Measurements from ENCODE around the gene ECI1.

GRCh38 chr16:2244301-2244700, 7.1 kb downstream of the ECI1 start:
- TF ChIP-seq CTCF (conservative IDR thresholded peaks at IDR 0.05) (no peak), ZFX (IDR thresholded peaks at IDR 0.05) (no peak)
